Mesothelial cell of epicardium (in vitro differentiated cells): Measurements from ENCODE around the gene STBD1. TPM values are rescaled to one million over a fixed set of nuclear protein-coding genes. Genes with fewer than 3 reads are reported as not detected.

Experiments
- DNase-seq, 2 experiments: peaks; one replicate each; pipeline ENCODE4 v3.0.0; 2021; ENCODE audit warnings: low spot score in 2 of 2; ENCODE audit not compliant: unreplicated experiment in 2 of 2
- H3K27ac Mint-ChIP-seq: 2 replicates; pipeline ENCODE4 v1.8.0; 2021; ENCODE audit warnings: mixed read lengths
- H3K27me3 Mint-ChIP-seq: 2 replicates; pipeline ENCODE4 v1.8.0; 2021; ENCODE audit warnings: low read depth, mixed read lengths
- H3K36me3 Mint-ChIP-seq: 2 replicates; pipeline ENCODE4 v1.8.0; 2021; ENCODE audit warnings: mixed read lengths
- H3K4me1 Mint-ChIP-seq: 2 replicates; pipeline ENCODE4 v1.8.0; 2021; ENCODE audit warnings: mixed read lengths
- H3K4me3 Mint-ChIP-seq: 2 replicates; pipeline ENCODE4 v1.8.0; 2021; ENCODE audit warnings: mild to moderate bottlenecking, moderate library complexity, mixed read lengths
- H3K9me3 Mint-ChIP-seq: 2 replicates; pipeline ENCODE4 v1.8.0; 2021; ENCODE audit warnings: mixed read lengths
- total RNA-seq: library from RNA; stranded (reverse); gene quantifications from 3 replicates; pipeline ENCODE4 v1.2.1, GENCODE V29; 2021
- TF ChIP-seq, protein P1 (sequence below): fragments of 200-600 bp; sonication (generic); IDR thresholded peaks from one replicate; pipeline ENCODE4 v1.5.0; 2021; ENCODE audit warnings: antibody characterized with exemption; ENCODE audit not compliant: unreplicated experiment

STBD1 gene
- total RNA-seq, 1 donor from 2014 or later: 2.2 TPM

DNA sequence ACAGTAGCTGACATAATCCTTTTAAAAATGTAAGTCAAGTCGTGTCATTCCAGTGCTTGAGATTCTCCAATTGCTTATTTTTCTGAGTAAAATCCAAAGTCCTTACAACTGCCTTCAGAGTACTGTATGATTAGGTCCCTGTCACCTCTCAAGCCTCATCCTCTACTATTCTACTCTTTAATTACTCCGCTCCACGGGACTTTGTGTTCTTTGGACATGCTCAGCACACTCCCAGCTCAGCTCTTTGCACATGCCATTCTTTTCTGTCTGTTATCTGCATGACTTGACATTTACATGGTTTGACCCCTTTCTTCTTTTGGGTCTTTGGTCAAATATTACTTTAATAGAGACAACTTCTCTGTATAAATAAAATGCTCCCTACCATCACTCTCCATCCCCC is 39.9 kb upstream of the STBD1 start:
- no peaks in the 10 kb centered on the region for H3K4me1 Mint-ChIP-seq
- peaks cover 3% of the 10 kb centered on the region for H3K27me3 Mint-ChIP-seq
- no peak for DNase-seq
- no peak overlapping the region for H3K4me3 Mint-ChIP-seq
- H3K27ac Mint-ChIP-seq: no peak overlapping the region
- TF ChIP-seq, protein P1, sequence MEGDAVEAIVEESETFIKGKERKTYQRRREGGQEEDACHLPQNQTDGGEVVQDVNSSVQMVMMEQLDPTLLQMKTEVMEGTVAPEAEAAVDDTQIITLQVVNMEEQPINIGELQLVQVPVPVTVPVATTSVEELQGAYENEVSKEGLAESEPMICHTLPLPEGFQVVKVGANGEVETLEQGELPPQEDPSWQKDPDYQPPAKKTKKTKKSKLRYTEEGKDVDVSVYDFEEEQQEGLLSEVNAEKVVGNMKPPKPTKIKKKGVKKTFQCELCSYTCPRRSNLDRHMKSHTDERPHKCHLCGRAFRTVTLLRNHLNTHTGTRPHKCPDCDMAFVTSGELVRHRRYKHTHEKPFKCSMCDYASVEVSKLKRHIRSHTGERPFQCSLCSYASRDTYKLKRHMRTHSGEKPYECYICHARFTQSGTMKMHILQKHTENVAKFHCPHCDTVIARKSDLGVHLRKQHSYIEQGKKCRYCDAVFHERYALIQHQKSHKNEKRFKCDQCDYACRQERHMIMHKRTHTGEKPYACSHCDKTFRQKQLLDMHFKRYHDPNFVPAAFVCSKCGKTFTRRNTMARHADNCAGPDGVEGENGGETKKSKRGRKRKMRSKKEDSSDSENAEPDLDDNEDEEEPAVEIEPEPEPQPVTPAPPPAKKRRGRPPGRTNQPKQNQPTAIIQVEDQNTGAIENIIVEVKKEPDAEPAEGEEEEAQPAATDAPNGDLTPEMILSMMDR: no peak
- no peaks in the 10 kb centered on the region for H3K9me3 Mint-ChIP-seq
- H3K36me3 Mint-ChIP-seq: no peaks in the 10 kb centered on the region

DNA sequence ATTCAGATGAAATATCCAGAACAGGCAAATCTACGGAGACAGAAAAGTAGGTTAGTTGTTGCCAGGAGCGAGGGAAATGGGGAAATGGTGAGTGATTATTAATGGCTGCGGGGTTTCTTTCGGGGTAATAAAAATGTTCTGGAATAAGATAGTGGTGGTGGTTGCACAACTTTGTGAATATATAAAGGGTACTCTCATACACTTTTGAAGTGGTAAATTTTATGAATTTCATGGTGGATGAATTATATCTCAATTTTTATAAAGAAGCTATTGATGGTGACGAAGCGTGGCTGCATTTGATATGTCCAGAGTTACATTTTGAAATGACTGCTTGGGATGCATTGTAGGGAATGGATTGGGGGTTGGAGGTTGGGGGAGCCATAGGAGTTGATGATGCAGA is 38.7 kb upstream of the STBD1 start:
- H3K27me3 Mint-ChIP-seq: peaks cover 2% of the 10 kb centered on the region
- DNase-seq: no peak
- H3K4me3 Mint-ChIP-seq: no peak overlapping the region
- H3K27ac Mint-ChIP-seq: no peak overlapping the region
- H3K4me1 Mint-ChIP-seq: no peaks in the 10 kb centered on the region
- H3K36me3 Mint-ChIP-seq: no peaks in the 10 kb centered on the region
- TF ChIP-seq, protein P1: no peak
- no peaks in the 10 kb centered on the region for H3K9me3 Mint-ChIP-seq

DNA sequence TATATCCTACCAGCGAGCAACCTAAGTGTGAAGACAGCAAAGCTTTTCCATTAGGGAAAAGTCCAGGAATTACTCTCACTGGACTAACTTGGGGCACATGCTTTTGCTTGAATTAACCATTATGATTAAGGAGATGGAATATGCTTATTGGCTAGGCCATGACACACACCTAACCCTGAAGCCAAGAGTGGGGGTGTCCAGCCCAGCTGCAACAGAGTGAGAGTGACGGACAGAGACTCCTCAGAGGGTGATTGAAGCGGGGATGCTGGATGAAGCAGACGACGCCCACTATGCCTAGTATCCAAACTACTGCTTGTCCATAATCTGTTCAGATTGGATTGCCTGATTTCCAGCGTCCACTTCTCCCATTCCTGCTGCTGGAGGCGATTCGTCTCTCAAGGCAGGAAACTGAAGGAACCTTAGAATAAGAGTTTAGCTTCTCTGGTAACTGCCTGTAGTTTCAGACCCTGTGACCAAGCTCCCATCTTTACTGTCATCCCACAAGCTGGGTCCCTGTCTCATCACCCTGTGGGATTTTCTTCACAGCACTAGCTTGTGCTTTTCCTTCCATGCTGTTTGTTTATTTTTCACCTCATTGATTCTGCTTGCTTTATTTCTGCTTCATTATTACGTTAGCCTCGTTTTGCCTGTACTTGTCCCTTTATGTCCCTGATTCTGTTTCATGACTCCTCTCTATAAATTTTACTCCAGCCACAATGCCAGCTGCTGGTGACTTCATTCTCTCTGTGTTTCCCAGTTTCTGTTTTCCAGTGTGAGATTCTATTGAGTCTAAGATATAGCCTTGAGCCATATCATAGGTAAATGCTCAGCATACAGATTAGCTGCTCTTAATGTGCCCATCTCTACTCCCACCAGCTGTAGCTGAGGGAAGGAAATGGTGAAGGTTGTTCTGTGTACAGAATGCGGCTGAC is 36.0 kb upstream of the STBD1 start:
- no peak overlapping the region for H3K4me3 Mint-ChIP-seq
- DNase-seq: no peak

DNA sequence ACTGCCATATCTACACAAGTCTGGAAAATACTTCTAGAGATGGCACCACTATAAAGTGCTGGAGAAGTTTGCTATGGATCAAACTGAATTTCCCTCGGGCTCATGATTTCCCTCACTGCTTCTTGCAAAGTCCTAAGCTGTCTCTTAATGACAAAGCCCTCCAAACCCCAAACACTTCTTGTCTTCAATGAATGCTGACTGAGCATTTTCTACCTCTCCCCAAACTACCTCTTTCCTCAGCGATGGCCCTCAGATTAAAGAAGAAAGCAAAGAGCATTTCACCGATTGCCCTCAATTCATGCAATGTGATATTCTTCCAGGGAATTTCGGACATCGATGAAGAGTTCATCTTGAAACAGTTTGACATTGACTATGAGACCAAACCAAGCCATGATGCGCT is 35.3 kb upstream of the STBD1 start:
- Mint-ChIP-seq H3K36me3 (no peaks in the 10 kb centered on the region), H3K9me3 (no peaks in the 10 kb centered on the region), H3K27ac (no peak overlapping the region), H3K4me3 (no peak overlapping the region), H3K27me3 (peaks cover 2% of the 10 kb centered on the region), H3K4me1 (no peaks in the 10 kb centered on the region)
- TF ChIP-seq, protein P1: no peak
- no peak for DNase-seq

More for the DNA sequence above, 36.0 kb upstream of the STBD1 start:
- TF ChIP-seq, protein P1: no peak
- Mint-ChIP-seq H3K9me3 (no peaks in the 10 kb centered on the region), H3K27me3 (peaks cover 2% of the 10 kb centered on the region), H3K27ac (no peak overlapping the region), H3K36me3 (no peaks in the 10 kb centered on the region), H3K4me1 (no peaks in the 10 kb centered on the region)

DNA sequence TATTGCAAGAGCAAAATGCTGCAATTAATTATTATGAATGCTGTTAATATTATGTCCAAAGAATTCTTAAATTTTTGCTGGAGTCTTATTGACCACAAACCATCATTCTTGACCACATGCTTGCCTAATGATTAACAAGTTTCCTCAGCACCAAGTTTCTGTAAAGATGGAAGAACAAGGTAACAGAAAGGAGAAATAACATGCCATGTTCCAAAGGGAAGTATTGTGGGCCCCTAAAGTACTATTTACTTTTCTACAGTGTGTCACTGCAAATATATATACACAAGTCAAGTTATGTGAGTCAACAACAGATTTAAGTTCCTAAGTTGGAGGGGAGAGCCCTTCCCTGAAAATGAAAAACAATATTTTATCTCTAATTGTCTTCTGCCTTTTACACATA is 34.5 kb upstream of the STBD1 start:
- Mint-ChIP-seq H3K27ac (no peak overlapping the region), H3K36me3 (no peaks in the 10 kb centered on the region), H3K4me1 (no peaks in the 10 kb centered on the region), H3K4me3 (no peak overlapping the region), H3K9me3 (no peaks in the 10 kb centered on the region), H3K27me3 (peaks cover 2% of the 10 kb centered on the region)
- DNase-seq: no peak
- TF ChIP-seq, protein P1: no peak
